ENCODE results near the gene NUP188. TPM values are rescaled to one million over a fixed set of nuclear protein-coding genes. Genes with fewer than 3 reads are reported as not detected.
A peak's percentile ranks its signal among the peaks of the same experiment; 100 is the strongest.

The NUP188 gene
- total RNA-seq, 1 donor: 59.2 TPM

DNA sequence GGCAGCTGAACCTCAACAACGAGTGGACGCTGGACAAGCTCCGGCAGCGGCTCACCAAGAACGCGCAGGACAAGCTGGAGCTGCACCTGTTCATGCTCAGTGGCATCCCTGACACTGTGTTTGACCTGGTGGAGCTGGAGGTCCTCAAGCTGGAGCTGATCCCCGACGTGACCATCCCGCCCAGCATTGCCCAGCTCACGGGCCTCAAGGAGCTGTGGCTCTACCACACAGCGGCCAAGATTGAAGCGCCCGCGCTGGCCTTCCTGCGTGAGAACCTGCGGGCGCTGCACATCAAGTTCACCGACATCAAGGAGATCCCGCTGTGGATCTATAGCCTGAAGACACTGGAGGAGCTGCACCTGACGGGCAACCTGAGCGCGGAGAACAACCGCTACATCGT is 39.1 kb upstream of the NUP188 start:
- H3K4me3 ChIP-seq (ENCODE audit: low read depth, low read length): no peak overlapping the region
- TF ChIP-seq, protein P1, sequence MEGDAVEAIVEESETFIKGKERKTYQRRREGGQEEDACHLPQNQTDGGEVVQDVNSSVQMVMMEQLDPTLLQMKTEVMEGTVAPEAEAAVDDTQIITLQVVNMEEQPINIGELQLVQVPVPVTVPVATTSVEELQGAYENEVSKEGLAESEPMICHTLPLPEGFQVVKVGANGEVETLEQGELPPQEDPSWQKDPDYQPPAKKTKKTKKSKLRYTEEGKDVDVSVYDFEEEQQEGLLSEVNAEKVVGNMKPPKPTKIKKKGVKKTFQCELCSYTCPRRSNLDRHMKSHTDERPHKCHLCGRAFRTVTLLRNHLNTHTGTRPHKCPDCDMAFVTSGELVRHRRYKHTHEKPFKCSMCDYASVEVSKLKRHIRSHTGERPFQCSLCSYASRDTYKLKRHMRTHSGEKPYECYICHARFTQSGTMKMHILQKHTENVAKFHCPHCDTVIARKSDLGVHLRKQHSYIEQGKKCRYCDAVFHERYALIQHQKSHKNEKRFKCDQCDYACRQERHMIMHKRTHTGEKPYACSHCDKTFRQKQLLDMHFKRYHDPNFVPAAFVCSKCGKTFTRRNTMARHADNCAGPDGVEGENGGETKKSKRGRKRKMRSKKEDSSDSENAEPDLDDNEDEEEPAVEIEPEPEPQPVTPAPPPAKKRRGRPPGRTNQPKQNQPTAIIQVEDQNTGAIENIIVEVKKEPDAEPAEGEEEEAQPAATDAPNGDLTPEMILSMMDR (IDR thresholded peaks at IDR 0.05; ENCODE audit: insufficient read depth, low read depth, low read length): no peak
- no peak for DNase-seq (ENCODE audit: low read depth)

DNA sequence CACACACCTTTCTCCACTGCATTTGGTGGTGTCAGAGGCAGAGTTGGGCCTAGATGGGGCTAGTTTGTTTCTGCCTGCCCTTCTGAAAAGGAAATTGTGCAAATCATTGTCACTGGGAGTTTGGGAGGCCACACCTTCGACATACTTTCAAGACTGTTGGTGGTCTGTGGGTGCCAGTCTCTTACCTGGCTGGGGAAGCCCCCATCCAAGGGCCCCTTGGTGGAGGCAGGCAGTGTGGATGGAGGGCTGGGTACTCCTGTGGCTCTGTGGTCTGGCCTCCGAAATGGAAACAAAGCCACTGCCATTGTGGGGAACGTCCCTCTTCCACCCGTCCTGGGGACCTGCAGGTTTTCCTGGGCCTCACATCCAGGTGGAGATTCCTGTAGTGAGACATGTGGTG is 37.6 kb upstream of the NUP188 start:
- DNase-seq (ENCODE audit: low read depth): no peak
- TF ChIP-seq, protein P1 (IDR thresholded peaks at IDR 0.05; ENCODE audit: insufficient read depth, low read depth, low read length): no peak
- H3K4me3 ChIP-seq (ENCODE audit: low read depth, low read length): no peak overlapping the region

DNA sequence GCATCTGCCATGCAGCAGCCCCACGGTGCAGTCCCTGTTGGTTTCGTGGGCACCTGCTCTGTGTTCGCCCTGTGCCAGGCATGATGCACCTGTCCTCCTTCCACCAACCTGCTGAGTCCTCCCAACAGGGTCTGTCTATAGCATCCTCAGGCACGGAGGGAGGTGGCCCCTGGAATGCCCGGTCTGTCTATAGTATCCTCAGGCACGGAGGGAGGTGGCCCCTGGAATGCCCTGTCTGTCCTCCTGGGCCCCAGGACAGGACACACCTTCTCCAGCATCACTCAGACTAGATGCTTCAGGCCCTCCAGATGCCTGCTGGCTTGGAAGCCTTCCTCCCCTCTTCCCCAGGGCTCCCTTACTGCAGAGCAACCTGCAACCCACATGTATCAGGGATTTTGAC is 36.6 kb upstream of the NUP188 start:
- TF ChIP-seq, protein P1 (IDR thresholded peaks at IDR 0.05; ENCODE audit: insufficient read depth, low read depth, low read length): no peak
- DNase-seq (ENCODE audit: low read depth): no peak
- H3K4me3 ChIP-seq (ENCODE audit: low read depth, low read length): no peak overlapping the region

DNA sequence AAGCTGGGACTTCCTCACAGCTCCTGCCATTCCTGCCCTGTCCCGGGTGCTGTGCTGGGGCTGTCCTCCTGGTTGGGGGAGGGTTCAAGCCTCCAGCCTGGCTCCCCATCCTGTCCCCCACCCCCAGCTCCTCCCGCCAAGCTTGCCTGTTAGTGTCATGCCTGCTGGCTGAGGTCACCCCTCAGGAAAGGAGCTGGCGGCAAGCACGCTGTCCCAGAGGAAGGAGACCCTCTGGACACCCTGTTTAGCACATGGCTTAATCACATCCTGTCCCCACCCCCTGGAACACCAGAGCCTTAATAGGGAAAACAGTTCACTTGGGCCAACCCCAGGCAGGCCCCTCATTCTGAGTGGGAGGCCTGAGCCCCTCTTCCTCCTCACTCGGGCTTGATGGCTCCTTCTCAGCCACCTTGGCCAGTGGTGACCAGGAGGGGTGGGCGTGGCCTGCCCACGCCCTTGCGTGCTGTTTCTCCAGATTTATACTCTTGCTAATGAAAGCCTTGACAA is 35.9 kb upstream of the NUP188 start:
- TF ChIP-seq, protein P1 (IDR thresholded peaks at IDR 0.05; ENCODE audit: insufficient read depth, low read depth, low read length): no peak
- H3K4me3 ChIP-seq (ENCODE audit: low read depth, low read length): no peak overlapping the region
- DNase-seq (ENCODE audit: low read depth): peak; percentile 40

DNA sequence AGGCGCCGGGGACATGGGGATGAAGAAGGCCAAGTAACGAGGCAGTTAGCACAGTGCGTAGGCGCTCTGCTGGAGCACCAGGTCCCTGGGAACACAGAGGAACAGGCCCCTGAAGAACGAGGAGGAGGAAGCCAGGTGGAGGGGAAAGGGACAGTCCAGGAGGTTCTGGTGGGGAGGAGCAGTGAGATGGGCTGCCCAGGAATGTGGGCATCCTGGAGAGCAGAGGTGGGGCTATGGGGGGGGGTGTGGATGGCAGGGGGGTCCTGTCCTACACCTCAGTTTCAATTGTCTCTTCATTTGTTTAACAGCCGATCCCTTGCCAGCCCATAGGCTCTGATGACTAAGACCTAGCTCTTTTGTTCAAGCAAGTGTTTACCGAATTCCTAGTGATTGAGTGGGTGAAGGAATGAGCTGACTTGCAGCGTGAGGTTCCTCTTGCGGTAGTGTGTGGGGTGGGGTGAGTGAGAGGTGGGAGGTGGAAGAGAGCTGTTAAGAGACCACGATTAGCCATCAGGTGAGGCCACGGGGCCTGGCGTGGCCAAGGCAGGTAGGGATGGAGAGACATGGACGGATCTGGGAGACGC is 35.1 kb upstream of the NUP188 start:
- peak; percentile 55 for DNase-seq (ENCODE audit: low read depth)
- TF ChIP-seq, protein P1 (IDR thresholded peaks at IDR 0.05; ENCODE audit: insufficient read depth, low read depth, low read length): no peak
- no peak overlapping the region for H3K4me3 ChIP-seq (ENCODE audit: low read depth, low read length)

DNA sequence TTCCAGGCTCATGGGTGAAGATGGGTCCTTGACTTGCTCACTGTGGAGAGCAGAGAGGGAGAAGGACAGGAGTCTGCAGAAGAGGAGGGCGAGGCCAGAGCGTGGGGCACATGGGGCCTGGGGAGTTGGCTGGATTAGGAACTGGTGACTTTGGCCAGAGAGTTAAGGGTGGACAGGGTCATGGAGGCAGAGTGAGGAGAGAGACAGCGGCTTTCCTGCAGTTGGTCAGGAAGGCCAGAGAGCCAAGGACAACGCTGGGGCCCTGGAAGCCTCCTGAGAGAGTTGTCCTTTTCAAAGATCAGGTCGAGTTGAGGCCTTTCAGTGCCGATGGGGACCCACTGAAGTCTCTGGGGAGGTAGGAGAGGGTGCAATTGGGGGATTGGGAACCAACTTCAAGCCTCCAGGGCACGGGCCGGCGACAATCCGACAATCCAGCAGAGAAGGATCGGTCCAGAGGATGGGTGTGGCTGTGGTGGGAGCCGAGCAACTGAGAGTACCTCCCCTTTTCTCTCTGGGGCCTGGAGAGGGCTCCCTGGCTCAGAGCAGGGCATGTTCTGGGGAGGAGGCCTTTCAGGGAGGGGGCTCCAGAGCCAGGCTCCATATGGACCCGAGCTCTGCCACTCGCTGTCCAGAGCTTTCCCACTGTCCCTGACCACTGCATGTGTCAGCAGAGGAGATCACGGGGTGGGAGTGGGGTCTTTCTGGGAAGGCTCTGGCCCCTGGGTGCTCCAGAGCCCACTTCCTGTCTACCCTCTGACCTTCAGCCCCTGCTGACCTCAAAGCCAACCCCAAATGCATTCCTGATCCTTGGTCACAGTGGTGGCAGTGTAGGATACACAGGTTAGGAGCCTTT is 34.2 kb upstream of the NUP188 start:
- TF ChIP-seq, protein P1 (IDR thresholded peaks at IDR 0.05; ENCODE audit: insufficient read depth, low read depth, low read length): no peak
- H3K4me3 ChIP-seq (ENCODE audit: low read depth, low read length): no peak overlapping the region
- no peak for DNase-seq (ENCODE audit: low read depth)
